Mesothelial cell of epicardium (in vitro differentiated cells): ENCODE data around the gene MORF4L1. TPM values are rescaled to one million over a fixed set of nuclear protein-coding genes. Genes with fewer than 3 reads are reported as not detected.
"Not testable (repeated sequence)": the region's sequence is repeated elsewhere in the genome, so short reads cannot be mapped to it uniquely, and the experiment has no call there.

ENCODE experiments used
- DNase-seq, 2 experiments: peaks; one replicate each; pipeline ENCODE4 v3.0.0; 2021; ENCODE audit warnings: low spot score in 2 of 2; ENCODE audit not compliant: unreplicated experiment in 2 of 2
- H3K27ac Mint-ChIP-seq: 2 replicates; pipeline ENCODE4 v1.8.0; 2021; ENCODE audit warnings: mixed read lengths
- H3K27me3 Mint-ChIP-seq: 2 replicates; pipeline ENCODE4 v1.8.0; 2021; ENCODE audit warnings: low read depth, mixed read lengths
- H3K36me3 Mint-ChIP-seq: 2 replicates; pipeline ENCODE4 v1.8.0; 2021; ENCODE audit warnings: mixed read lengths
- H3K4me1 Mint-ChIP-seq: 2 replicates; pipeline ENCODE4 v1.8.0; 2021; ENCODE audit warnings: mixed read lengths
- H3K4me3 Mint-ChIP-seq: 2 replicates; pipeline ENCODE4 v1.8.0; 2021; ENCODE audit warnings: mild to moderate bottlenecking, moderate library complexity, mixed read lengths
- H3K9me3 Mint-ChIP-seq: 2 replicates; pipeline ENCODE4 v1.8.0; 2021; ENCODE audit warnings: mixed read lengths
- total RNA-seq: library from RNA; stranded (reverse); gene quantifications from 3 replicates; pipeline ENCODE4 v1.2.1, GENCODE V29; 2021
- TF ChIP-seq, protein P1 (sequence below): fragments of 200-600 bp; sonication (generic); IDR thresholded peaks from one replicate; pipeline ENCODE4 v1.5.0; 2021; ENCODE audit warnings: antibody characterized with exemption; ENCODE audit not compliant: unreplicated experiment

MORF4L1 gene
- total RNA-seq, 1 donor from 2014 or later = 444 TPM

DNA sequence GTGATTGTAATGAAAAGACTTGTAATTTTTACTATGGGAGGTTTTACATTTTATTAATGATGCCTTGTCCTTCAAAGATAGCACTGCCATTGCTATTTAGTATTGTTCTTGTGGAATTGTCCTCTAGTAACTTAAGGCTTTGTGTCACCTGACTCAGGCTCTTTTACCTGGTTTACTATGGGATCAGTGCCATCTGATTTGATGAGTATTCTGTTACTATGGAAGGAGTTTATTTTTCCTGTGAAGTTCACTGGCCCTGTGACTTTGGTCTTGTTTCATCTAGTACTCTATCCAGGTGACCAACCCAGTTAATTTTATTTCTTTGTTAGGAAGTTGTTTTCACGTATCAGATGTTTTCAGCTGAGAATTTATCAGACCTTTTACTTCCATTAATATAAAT lies 9.0 kb downstream of the MORF4L1 start:
- no peaks in the 10 kb centered on the region for H3K9me3 Mint-ChIP-seq
- H3K36me3 Mint-ChIP-seq = peaks cover 30% of the 10 kb centered on the region
- H3K27me3 Mint-ChIP-seq = no peaks in the 10 kb centered on the region
- TF ChIP-seq, protein P1, sequence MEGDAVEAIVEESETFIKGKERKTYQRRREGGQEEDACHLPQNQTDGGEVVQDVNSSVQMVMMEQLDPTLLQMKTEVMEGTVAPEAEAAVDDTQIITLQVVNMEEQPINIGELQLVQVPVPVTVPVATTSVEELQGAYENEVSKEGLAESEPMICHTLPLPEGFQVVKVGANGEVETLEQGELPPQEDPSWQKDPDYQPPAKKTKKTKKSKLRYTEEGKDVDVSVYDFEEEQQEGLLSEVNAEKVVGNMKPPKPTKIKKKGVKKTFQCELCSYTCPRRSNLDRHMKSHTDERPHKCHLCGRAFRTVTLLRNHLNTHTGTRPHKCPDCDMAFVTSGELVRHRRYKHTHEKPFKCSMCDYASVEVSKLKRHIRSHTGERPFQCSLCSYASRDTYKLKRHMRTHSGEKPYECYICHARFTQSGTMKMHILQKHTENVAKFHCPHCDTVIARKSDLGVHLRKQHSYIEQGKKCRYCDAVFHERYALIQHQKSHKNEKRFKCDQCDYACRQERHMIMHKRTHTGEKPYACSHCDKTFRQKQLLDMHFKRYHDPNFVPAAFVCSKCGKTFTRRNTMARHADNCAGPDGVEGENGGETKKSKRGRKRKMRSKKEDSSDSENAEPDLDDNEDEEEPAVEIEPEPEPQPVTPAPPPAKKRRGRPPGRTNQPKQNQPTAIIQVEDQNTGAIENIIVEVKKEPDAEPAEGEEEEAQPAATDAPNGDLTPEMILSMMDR = no peak
- DNase-seq = no peak
- no peak overlapping the region for H3K27ac Mint-ChIP-seq
- peaks cover 53% of the 10 kb centered on the region for H3K4me1 Mint-ChIP-seq
- H3K4me3 Mint-ChIP-seq = no peak overlapping the region

DNA sequence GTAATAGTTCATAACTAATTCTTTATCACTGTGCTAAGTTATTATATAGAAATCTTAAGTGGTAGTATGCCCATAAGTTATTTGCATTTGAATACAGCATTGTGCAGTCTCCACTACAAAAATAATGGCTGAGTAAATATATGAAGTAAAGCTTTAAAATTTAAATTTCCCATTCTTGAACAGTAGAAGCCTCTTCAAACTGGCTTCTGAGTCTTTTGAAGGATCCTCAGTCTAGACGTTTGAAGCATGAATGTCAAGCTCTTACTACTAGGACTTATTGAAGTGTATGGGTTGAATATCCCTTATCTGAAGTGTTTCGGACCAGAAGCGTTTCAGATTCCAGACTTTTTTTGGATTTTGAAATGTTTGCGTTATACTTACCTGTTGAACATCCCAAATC lies 16.3 kb downstream of the MORF4L1 start:
- Mint-ChIP-seq H3K27me3 (no peaks in the 10 kb centered on the region), H3K27ac (no peak overlapping the region), H3K36me3 (peaks cover 52% of the 10 kb centered on the region), H3K4me3 (no peak overlapping the region), H3K9me3 (no peaks in the 10 kb centered on the region), H3K4me1 (peaks cover 24% of the 10 kb centered on the region)
- TF ChIP-seq, protein P1 = no peak
- DNase-seq = no peak

DNA sequence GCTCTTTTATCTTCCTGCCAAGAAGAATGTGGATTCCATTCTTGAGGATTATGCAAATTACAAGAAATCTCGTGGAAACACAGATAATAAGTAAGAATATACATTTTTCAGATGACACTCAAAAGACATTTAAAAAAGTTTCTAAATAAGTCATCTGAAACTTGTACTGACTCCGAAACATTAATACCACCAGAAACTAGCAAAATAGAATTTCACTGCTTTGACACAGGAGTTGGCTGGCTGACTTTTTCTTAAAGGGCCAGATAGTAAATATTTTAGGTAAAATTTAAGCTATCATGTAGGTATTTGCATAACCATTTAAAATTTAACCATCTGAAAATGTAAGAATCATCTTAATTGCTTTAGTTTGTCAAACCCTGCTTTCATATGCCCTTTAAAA lies 20.8 kb downstream of the MORF4L1 start:
- Mint-ChIP-seq H3K27ac (peak overlapping the region; percentile 74), H3K9me3 (no peaks in the 10 kb centered on the region), H3K36me3 (peaks cover 57% of the 10 kb centered on the region), H3K27me3 (no peaks in the 10 kb centered on the region), H3K4me3 (no peak overlapping the region), H3K4me1 (peaks cover 18% of the 10 kb centered on the region)
- DNase-seq = no peak
- TF ChIP-seq, protein P1 = no peak

DNA sequence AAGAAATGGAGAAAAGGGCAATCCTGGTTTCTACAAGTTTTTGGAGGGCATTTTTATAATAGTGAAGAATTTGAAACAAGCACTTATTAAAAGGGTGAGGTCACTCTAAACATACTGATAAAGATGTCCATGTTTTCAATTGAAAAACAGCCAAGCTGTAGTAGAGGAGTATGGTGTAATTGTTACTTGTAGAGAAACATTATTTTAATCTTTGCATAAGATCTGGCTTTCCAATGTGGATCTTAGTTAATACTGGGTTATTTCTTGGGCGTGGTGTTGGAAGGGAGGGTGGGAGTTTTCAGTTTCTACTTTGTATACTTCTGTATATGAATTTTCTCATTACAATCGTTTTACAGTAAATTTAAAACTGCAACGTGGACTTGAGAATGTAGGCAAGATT lies 22.8 kb downstream of the MORF4L1 start:
- TF ChIP-seq, protein P1 = no peak
- Mint-ChIP-seq H3K4me3 (no peak overlapping the region), H3K27me3 (no peaks in the 10 kb centered on the region), H3K4me1 (peaks cover 18% of the 10 kb centered on the region), H3K36me3 (peaks cover 64% of the 10 kb centered on the region), H3K27ac (no peak overlapping the region), H3K9me3 (no peaks in the 10 kb centered on the region)
- DNase-seq = no peak

DNA sequence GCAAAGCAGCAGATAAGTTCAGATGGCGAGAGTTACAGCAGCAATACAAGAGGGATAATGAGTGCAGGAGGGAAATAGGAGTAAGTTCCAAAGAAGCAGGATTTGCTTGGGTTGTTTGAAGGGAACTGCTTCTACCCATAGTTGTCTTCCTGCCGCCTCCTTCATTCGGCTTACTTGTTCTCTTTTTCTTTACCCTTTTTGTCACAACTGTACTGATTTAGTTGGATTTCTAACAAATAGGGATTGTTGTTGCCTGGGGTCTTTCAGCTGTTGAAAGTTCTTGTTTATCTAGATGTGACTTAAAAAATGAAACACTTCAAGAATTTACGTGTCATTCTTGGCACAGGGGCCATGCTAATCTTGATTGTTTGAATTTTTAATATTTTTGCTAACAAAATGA lies 25.9 kb downstream of the MORF4L1 start:
- Mint-ChIP-seq H3K27me3 (no peaks in the 10 kb centered on the region), H3K4me1 (peaks cover 15% of the 10 kb centered on the region), H3K9me3 (no peaks in the 10 kb centered on the region), H3K36me3 (peaks cover 49% of the 10 kb centered on the region), H3K27ac (peak overlapping the region; percentile 66), H3K4me3 (no peak overlapping the region)
- TF ChIP-seq, protein P1 = no peak
- no peak for DNase-seq

DNA sequence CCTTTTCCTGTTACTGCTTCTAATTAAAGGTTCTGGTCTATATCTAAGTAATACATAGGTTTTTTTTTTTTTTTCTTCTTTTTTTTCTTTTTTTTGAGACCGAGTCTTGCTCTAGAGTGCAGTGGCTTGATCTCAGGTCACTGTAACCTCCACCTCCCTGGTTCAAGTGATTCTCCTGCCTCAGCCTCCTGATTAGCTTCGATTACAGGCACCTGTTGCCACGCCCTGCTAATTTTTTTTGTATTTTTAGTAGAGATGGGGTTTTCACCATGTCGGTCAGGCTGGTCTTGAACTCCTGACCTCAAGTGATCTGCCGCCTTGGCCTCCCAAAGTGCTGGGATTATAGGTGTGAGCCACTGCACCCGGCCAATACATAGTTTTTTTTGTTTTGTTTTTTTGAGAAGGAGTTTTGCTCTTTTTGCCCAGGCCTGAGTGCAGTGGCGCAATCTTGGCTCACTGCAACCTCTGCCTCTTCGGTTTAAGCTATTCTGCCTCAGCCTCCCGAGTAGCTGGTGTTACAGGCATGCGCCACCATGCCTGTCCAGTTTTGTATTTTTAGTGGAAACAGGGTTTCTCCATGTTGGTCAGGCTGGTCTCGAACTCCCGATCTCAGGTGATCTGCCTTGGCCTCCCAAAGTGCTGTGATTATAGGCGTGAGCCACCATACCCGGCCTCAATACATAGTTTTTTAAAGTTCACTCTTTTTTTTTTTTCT lies 28.3 kb downstream of the MORF4L1 start:
- not testable (repeated sequence) for H3K9me3 Mint-ChIP-seq, DNase-seq, H3K27me3 Mint-ChIP-seq, H3K4me3 Mint-ChIP-seq
- Mint-ChIP-seq H3K4me1 (peaks cover 14% of the 10 kb centered on the region), H3K36me3 (peaks cover 46% of the 10 kb centered on the region), H3K27ac (peak overlapping the region; percentile 16)

DNA sequence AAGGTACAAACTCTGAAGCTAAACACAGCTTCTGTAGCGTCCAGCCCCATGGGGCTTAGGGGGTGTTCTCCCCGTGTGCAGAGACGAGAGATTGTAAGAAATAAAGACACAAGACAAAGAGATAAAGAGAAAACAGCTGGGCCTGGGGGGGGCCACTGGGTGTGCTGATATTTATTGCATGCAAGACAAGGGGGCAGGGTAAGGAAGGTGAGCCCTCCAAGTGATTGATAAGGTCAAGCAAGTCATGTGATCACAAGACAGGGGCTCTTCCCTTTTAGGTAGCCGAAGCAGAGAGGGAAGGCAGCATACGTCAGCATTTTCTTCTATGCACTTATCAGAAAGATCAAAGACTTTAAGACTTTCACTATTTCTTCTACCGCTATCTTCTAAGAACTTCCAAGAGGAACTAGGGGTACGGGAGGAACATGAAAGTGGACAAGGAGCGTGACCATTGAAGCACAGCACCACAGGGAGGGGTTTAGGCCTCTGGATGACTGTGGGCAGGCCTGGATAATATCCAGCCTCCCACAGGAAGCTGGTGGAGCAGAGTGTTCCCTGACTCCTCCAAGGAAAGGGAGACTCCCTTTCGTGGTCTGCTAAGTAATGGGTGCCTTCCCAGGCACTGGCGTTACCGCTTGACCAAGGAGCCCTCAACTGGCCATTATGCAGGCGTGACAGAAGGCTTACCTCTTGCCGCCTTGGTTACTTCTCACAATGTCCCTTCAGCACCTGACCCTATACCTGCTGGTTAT lies 29.8 kb downstream of the MORF4L1 start:
- Mint-ChIP-seq H3K4me1 (peaks cover 18% of the 10 kb centered on the region), H3K36me3 (peaks cover 53% of the 10 kb centered on the region), H3K27ac (peak overlapping the region; percentile 73)
- not testable (repeated sequence) for H3K27me3 Mint-ChIP-seq, H3K9me3 Mint-ChIP-seq, H3K4me3 Mint-ChIP-seq, DNase-seq
